Activated CD4-positive, alpha-beta T cell treated with anti-CD3 and anti-CD28 coated beads, Interleukin-10, Interleukin-2, amounts not matched to agents 100 ng/mL and 50 ng/mL, durations not matched to agents 16 hours and 8 hours (primary cell): Measurements from ENCODE around the gene AIFM1.

ENCODE experiments used
- DNase-seq: peaks from one replicate; pipeline ENCODE4 v3.0.0-alpha.2; 2020

AIFM1 gene

GRCh38 chrX:130165703-130166502 lies at the start of gene AIFM1:
Gene AIFM1 (minus strand): TSS chrX:130165841. CDS start chrX:130165656, 185 bp downstream.
- peak; percentile 95 for DNase-seq

DNA sequence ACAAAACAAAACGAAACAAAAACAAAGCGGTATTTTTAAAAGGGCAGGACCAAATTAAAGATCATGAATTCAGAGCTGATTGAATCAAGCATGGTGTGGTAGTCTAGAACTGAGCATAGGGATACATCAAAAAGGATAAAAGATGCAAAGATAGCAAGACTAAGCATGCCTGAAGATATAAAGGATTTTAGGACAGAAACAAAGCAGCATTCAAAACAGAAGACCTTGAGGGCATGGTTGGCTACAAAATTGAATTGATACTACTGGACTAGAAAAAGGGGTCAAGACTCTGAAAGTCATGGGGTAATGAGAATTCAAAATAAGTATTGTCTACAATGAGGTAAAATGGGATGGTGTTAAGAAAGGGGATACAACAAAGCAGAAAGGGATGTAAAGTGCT lies 47.7 kb upstream of the AIFM1 start:
- peak; percentile 9 for DNase-seq

DNA sequence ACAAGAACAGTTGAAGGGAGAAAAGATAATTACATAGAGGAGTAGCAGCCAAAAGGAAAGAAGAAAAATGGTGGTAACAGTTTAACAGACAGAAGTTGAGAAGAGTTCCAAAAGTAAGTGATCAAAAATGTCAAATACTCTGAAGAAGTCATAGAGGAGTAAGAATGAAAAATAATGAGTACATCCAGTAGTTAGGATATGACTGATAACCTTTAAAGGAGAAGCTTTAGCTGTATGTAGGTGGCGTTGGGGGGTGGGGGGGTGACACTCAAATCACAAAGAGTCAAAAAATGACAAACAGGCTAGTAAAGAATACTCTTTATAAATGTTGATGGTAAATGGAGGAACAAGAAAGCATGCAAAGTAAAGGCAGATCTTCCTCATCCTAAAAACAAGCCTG lies 46.7 kb upstream of the AIFM1 start:
- DNase-seq: peak; percentile 56

DNA sequence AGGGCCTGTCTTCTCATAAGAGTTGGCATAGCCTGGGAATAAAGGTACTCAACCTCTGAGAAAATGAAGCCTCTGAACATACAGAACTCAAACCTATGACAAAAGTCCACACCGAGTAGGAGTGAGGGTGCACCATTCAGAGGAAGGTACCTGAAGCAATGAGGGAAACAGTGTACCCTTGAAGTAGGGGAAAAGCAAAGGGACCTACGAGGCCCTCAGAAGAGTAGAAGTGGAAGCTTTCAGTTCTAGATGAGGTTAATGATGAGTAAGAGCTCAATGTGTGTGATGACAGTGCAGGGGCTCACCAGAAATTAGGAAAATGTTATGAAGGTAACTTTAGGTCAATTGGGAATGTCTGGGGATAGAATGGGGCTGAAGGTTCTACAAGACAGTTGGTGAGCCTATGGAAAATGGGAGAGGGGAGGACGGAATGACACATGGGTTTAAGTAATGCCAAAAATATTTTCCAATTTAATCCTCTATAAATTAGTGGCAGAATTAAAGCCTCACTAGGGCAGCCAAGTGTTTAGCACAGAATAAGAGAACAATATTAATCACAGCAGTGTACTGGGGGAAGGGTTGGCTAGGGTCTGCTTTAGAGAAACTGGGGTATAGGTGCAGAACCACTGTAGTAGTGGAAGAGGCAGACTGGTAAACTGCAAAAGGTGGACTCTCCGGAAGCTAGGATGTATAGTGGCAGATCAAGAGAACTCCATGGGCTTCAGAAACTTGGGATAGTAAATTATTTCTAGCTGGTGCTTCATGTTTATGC lies 46.0 kb upstream of the AIFM1 start:
- peak; percentile 32 for DNase-seq

DNA sequence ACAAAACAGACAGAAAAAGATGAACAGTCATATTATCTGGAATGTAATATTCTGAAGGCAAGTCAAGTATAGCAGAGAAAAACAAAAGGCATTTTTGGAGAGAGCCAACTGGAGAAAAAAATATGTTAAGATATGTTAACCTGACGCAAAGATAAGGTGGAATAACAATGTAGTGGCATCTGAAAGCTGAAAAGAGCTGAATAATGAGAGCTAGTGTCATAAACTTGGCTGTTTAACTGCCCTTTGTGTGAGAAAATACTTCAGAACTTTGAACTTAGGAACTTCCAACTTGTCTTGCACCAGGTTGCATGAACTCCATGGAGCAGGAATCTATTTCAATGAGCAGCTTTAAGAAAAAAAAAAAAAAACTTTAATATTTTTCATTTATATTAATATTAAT lies 39.0 kb upstream of the AIFM1 start:
- no peak for DNase-seq

DNA sequence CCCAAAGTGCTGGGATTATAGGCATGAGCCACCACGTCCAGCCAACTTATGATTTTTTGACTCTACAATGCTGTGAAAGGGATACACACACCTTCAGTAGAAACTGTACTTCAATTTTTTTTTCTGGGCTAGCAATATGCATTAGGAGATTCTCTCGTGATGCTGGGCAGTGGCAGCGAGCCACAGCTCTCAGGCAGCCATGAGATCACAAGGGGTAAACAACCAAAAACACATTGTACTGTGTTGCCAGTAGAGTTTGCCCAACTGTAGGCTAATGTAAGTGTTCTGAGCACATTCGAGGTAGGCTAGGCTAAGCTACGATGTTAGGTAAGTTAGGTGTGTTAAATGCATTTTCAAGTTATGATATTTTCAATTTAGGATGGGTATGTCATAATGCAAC lies 31.8 kb upstream of the AIFM1 start:
- DNase-seq: no peak

- DNase-seq: no peak
Observed at GRCh38 chrX:130196466-130196865, 30.8 kb upstream of the AIFM1 start.

GRCh38 chrX:130190801-130191200 lies 25.2 kb upstream of the AIFM1 start:
- no peak for DNase-seq

GRCh38 chrX:130186651-130187050 lies 21.0 kb upstream of the AIFM1 start:
- no peak for DNase-seq

GRCh38 chrX:130184857-130185256 lies 19.2 kb upstream of the AIFM1 start:
- DNase-seq: no peak

DNA sequence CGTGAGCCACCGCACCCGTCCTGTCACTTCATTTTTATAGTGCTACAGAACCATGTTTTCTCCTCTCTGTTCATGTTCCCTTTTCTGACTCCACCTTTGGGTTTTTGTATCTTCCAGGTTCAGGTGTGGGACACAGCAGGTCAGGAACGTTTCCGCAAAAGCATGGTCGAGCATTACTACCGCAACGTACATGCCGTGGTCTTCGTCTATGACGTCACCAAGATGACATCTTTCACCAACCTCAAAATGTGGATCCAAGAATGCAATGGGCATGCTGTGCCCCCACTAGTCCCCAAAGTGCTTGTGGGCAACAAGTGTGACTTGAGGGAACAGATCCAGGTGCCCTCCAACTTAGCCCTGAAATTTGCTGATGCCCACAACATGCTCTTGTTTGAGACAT lies 18.5 kb upstream of the AIFM1 start:
- no peak for DNase-seq

DNA sequence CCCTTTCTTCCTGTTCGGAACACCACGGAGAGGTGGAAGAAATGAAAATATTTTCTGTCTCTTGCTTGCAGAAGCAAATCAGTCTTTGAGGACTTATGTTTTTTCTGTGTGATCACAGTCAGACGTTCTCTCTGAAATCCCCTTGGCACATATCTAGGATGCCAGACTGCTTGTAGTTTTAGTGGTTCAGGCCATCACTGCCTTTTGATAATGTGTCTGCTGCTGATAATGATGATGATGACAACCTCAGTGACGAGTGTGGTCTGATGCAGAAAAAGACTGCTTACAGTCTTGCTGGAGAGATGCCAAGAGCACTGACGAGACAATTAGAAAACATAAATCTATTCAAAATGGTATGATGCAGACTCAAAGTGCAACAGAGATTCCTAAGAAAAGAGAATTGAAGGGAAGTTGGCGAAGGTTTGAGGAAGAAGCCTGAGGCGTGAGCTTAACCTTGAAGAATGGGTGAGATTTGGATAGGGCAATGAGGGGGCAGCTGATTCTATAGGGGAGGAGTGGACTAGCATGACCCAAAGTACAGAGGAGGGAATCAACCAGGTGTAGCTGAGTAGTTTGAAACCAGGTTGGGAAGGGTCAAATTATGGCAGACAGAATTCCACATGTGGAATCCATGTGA lies 14.1 kb upstream of the AIFM1 start:
- DNase-seq: no peak

GRCh38 chrX:130179170-130179569 lies 13.5 kb upstream of the AIFM1 start:
- no peak for DNase-seq

- DNase-seq: no peak
Observed at GRCh38 chrX:130176942-130177341, 11.3 kb upstream of the AIFM1 start.

- no peak for DNase-seq
Observed at GRCh38 chrX:130176354-130176776, 10.7 kb upstream of the AIFM1 start.

DNA sequence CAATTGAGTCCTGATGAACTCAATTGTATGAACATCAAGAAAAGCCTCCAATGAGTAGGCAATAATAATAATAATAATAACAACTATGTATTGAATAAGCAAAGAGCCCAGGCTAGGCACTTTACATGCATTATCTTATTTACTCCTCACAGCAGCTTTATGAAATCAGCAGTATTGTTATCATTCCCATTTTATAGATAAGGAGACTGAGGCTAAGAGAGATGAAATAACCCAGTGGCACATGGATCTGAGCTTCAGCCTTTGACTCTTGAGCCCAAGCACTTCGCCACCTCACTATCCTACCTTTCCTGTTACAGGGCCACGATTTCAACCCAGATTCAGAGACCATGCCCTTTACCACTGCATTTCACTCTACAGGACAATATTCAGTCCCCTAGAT lies 9.3 kb upstream of the AIFM1 start:
- no peak for DNase-seq

DNA sequence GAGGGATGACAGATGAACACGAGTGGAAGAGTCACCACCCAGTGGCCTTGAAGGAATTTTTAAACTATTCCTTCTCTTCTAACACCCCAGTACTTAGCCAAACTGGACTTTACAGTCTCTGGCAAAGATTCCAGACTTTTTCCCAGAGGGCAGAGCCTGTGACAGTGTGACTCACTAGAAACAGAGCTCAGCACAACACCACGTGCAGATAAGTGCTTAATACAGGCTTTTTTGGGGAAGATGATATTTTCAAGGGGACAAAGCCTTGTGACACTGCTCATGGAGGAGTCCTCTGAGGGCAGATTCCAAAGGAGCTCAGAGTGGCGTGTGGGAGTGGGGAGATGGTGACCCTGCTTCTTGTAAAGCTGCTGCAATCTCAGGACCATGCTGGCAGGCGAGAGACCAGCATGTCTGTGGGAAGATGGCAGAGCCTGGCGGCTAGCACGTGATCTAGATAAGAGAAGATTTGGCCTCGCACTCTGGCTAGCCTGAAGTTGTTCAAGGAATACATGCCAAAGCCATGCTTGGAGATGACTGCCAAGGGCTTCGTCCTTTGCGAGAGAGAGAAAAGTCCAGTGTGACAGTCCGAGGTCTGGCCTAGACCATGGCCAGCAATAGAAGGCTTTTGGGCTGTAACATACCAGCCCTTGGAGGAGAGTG lies 8.5 kb upstream of the AIFM1 start:
- no peak for DNase-seq

DNA sequence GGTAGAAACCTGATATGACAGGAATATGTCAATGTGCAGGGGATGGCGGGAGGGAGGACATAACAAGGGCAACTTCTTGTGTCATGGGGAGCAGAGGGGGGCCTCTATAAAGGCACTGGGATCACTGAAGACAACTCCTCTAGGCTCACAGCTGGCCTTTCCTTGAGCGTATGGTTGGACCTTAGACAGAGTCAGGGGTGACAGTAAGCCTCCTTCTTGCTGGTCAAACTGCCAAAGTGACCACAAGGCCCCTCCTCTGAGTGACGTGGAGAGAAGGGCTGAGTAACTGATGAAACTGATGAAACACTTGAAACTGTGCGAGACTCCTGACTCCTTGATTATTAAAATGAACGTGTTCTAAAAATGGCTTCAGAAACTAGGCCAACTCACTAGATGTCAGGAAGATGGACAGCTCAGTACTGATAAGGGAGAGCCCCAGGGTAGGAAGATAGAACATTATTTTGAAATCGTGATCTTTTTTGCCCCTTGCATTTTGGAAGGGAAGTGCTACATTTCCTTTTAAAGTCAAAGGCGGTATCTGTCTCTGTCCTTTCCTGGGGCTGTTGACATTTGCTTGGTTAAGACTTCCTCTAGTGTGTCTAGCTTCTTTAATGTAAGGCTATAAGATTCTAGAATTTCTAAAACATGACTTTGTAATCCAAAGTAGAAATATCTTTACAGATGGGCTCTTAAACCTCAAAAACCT lies 7.7 kb upstream of the AIFM1 start:
- peak; percentile 85 for DNase-seq

- no peak for DNase-seq
Observed at GRCh38 chrX:130172127-130172845, 6.6 kb upstream of the AIFM1 start.

DNA sequence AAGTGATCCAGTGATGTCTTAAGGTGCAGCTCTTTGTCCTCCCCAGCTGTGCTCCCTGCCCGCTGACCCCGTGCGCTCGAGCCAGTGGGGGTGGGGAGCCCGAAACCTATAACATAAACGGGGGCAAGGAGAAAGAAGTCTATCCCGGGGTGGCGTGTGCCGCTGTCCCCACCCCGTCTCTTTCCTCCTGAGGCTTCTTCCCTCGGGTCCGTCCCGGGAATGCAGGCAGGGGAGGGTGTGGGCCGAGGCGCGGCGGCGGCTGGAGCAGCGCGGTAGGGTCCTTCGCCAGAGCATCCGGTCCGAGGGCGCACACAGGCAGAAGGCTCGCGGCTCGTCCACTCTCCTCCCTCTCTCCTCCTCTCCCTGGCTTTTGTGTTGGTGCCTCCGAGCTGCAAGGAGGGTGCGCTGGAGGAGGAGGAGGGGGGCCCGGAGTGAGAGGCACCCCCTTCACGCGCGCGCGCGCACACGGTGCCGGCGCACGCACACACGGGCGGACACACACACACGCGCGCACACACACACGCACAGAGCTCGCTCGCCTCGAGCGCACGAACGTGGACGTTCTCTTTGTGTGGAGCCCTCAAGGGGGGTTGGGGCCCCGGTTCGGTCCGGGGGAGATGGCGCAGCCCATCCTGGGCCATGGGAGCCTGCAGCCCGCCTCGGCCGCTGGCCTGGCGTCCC lies 5.9 kb upstream of the AIFM1 start, which contains the start of gene RAB33A:
TSS of gene RAB33A (plus strand) at position 517 of the 681 bp plus-strand sequence. CDS start at position 618, 101 bp downstream.
- peak; percentile 65 for DNase-seq
